ENCODE data around the gene DHDH. TPM values are rescaled to one million over a fixed set of nuclear protein-coding genes. Genes with fewer than 3 reads are reported as not detected.

Gene DHDH
- total and polyA plus RNA-seq, 2 of the 13 experiments (the other 11 are each of a cell fraction or from before 2014, with no cell fraction given) = 0.13 to 0.91 TPM

DNA sequence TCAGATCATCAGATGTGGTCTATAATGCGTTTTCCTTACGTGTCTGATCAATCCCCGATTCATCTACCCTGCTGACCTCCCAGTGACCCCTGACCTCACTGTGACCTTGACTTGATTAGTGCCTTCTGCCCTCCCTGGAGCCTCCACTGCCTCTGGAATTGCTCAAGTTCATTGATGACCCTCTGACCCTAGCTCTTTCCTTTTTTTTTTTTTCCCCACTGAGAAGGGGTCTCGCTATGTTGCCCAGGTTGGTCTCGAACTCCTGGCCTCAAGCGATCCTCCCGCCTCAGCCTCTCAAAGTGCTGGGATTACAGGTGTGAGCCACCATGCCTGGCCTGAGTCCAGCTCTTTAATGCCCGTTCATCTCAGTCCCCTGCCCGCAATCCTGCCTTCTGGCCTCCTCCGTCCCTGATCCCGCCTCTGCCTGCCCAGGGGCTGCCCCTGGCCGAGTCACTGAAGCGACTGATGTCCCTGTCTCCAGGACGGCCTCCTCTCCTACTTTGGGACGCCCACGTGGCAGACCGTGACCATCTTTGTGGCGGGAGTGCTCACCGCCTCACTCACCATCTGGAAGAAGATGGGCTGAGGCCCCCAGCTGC is 27.7 kb downstream of the DHDH start (continued):
- no peak for TF ChIP-seq ZNF251 (CRISPR knock-in tag; IDR thresholded peaks at IDR 0.05)
- no peak for TF ChIP-seq ZNF7 (CRISPR knock-in tag; IDR thresholded peaks at IDR 0.05)
- no peak for TF ChIP-seq U2AF2 (IDR thresholded peaks at IDR 0.05; ENCODE audit: low read depth, low read length)
- peak; percentile 96 for TF ChIP-seq NR2F6 (IDR thresholded peaks at IDR 0.05)
- TF ChIP-seq NR2F6 (CRISPR knock-in tag; IDR thresholded peaks at IDR 0.05) = peak; percentile 84; the same call in 1 of the 2 replicates
- TF ChIP-seq ZNF589 (CRISPR knock-in tag; conservative IDR thresholded peaks at IDR 0.05) = peak; percentile 73; the same call in 1 of the 2 replicates
- no peak for TF ChIP-seq GABPB1 (CRISPR knock-in tag; IDR thresholded peaks at IDR 0.05)
- no peak for TF ChIP-seq NRL (CRISPR knock-in tag; IDR thresholded peaks at IDR 0.05; ENCODE audit: borderline replicate concordance)
- TF ChIP-seq, protein P1, sequence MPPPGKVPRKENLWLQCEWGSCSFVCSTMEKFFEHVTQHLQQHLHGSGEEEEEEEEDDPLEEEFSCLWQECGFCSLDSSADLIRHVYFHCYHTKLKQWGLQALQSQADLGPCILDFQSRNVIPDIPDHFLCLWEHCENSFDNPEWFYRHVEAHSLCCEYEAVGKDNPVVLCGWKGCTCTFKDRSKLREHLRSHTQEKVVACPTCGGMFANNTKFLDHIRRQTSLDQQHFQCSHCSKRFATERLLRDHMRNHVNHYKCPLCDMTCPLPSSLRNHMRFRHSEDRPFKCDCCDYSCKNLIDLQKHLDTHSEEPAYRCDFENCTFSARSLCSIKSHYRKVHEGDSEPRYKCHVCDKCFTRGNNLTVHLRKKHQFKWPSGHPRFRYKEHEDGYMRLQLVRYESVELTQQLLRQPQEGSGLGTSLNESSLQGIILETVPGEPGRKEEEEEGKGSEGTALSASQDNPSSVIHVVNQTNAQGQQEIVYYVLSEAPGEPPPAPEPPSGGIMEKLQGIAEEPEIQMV (CRISPR knock-in tag; IDR thresholded peaks at IDR 0.05; ENCODE audit: low read depth) = no peak
- no peak for TF ChIP-seq ZNF468 (CRISPR knock-in tag; IDR thresholded peaks at IDR 0.05)
- no peak for TF ChIP-seq PAWR (CRISPR knock-in tag; IDR thresholded peaks at IDR 0.05; ENCODE audit: borderline replicate concordance)
- peak; percentile 58; the same call in 1 of the 2 replicates for TF ChIP-seq CBX5 (CRISPR knock-in tag; IDR thresholded peaks at IDR 0.05; ENCODE audit: borderline replicate concordance)
- 0 out of 2 replicates have a peak, but pooled peaks have one; percentile 9 for TF ChIP-seq ONECUT2 (CRISPR knock-in tag; IDR thresholded peaks at IDR 0.05)
- TF ChIP-seq, protein P2, sequence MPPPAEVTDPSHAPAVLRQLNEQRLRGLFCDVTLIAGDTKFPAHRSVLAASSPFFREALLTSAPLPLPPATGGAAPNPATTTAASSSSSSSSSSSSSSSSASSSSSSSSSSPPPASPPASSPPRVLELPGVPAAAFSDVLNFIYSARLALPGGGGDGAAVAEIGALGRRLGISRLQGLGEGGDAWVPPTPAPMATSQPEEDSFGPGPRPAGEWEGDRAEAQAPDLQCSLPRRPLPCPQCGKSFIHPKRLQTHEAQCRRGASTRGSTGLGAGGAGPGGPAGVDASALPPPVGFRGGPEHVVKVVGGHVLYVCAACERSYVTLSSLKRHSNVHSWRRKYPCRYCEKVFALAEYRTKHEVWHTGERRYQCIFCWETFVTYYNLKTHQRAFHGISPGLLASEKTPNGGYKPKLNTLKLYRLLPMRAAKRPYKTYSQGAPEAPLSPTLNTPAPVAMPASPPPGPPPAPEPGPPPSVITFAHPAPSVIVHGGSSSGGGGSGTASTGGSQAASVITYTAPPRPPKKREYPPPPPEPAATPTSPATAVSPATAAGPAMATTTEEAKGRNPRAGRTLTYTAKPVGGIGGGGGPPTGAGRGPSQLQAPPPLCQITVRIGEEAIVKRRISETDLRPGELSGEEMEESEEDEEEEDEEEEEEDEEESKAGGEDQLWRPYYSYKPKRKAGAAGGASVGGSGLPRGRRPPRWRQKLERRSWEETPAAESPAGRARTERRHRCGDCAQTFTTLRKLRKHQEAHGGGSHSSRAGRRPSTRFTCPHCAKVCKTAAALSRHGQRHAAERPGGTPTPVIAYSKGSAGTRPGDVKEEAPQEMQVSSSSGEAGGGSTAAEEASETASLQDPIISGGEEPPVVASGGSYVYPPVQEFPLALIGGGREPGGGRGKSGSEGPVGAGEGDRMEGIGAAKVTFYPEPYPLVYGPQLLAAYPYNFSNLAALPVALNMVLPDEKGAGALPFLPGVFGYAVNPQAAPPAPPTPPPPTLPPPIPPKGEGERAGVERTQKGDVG (CRISPR knock-in tag; IDR thresholded peaks at IDR 0.05; ENCODE audit: borderline replicate concordance) = no peak
- no peak for TF ChIP-seq ZNF207 (IDR thresholded peaks at IDR 0.05; ENCODE audit: borderline replicate concordance)
- no peak for TF ChIP-seq ZNF260 (CRISPR knock-in tag; IDR thresholded peaks at IDR 0.05; ENCODE audit: borderline replicate concordance, low read depth)
- no peak for TF ChIP-seq PHF5A (CRISPR knock-in tag; IDR thresholded peaks at IDR 0.05; ENCODE audit: low read depth, unreplicated experiment)
- TF ChIP-seq ZNF879 (CRISPR knock-in tag; IDR thresholded peaks at IDR 0.05) = no peak
- TF ChIP-seq, protein P3, sequence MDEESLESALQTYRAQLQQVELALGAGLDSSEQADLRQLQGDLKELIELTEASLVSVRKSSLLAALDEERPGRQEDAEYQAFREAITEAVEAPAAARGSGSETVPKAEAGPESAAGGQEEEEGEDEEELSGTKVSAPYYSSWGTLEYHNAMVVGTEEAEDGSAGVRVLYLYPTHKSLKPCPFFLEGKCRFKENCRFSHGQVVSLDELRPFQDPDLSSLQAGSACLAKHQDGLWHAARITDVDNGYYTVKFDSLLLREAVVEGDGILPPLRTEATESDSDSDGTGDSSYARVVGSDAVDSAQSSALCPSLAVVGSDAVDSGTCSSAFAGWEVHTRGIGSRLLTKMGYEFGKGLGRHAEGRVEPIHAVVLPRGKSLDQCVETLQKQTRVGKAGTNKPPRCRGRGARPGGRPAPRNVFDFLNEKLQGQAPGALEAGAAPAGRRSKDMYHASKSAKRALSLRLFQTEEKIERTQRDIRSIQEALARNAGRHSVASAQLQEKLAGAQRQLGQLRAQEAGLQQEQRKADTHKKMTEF (CRISPR knock-in tag; IDR thresholded peaks at IDR 0.05) = no peak
- no peak for TF ChIP-seq SMC3 (IDR thresholded peaks at IDR 0.05; ENCODE audit: low read length)
- no peak for TF ChIP-seq ZNF232 (CRISPR knock-in tag; IDR thresholded peaks at IDR 0.05; ENCODE audit: borderline replicate concordance)
